ENCODE measurements around the gene EHMT1.

DNA sequence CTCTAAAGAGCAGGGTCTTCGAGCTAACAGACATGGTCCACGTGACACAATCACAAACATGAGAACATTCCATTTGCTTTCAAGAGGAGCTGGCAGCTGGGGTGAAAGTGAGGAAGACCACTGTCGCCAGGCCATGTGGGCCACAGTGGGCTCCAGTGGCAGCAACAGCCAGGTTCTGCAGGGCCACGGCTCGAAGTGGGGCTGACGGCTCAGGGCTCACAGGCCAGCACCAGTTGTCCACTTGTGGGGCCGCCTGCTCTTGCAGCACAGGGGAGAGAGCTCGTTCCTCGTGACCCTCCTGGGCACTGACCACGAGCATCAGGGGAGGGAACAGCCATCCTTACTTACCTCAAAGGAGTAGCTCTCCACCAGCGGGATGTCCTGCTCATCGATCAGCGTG, 30.5 kb upstream of the EHMT1 start:
- TF ChIP-seq, protein P1, sequence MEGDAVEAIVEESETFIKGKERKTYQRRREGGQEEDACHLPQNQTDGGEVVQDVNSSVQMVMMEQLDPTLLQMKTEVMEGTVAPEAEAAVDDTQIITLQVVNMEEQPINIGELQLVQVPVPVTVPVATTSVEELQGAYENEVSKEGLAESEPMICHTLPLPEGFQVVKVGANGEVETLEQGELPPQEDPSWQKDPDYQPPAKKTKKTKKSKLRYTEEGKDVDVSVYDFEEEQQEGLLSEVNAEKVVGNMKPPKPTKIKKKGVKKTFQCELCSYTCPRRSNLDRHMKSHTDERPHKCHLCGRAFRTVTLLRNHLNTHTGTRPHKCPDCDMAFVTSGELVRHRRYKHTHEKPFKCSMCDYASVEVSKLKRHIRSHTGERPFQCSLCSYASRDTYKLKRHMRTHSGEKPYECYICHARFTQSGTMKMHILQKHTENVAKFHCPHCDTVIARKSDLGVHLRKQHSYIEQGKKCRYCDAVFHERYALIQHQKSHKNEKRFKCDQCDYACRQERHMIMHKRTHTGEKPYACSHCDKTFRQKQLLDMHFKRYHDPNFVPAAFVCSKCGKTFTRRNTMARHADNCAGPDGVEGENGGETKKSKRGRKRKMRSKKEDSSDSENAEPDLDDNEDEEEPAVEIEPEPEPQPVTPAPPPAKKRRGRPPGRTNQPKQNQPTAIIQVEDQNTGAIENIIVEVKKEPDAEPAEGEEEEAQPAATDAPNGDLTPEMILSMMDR (IDR thresholded peaks at IDR 0.05; ENCODE audit: insufficient read depth, low read length, poor library complexity, severe bottlenecking), result no peak
- TF ChIP-seq EZH2phosphoT487 (conservative IDR thresholded peaks at IDR 0.05; ENCODE audit: low read length), result no peak

Measured in SU-DHL-6 (cell line).